AG04449 (cell line): ENCODE measurements around the gene ZMIZ1.
A peak's percentile ranks its signal among the peaks of the same experiment; 100 is the strongest.

Experiments
- CTCF ChIA-PET: fragments of 350-600 bp; formaldehyde crosslinking; extraction: SDS; loops from one replicate; lab custom pipeline; 2021; ENCODE audit warnings: antibody characterized with exemption; lab: Yijun Ruan, JAX
- POLR2A ChIA-PET: fragments of 400-600, 350-600 bp; formaldehyde crosslinking; extraction: SDS; loops from one replicate; lab custom pipeline; 2020; ENCODE audit warnings: antibody characterized with exemption, inconsistent platforms; lab: Yijun Ruan, JAX
- DNase-seq: peaks from one replicate; pipeline ENCODE4 v3.0.0-alpha.2; 2010; ENCODE audit warnings: low read depth, low spot score
- H3K4me3 ChIP-seq: 2 replicates; pipeline ENCODE4 v1.5.1; 2011; ENCODE audit warnings: low read depth, mild to moderate bottlenecking, control low read depth, low read length
- TF ChIP-seq, protein P1 (sequence below): IDR thresholded peaks from one replicate; pipeline ENCODE4 v1.5.1; 2011; ENCODE audit warnings: mild to moderate bottlenecking, moderate library complexity, low read length, control low read depth, inconsistent platforms; ENCODE audit not compliant: insufficient read depth; ENCODE audit errors: missing control alignments

Gene ZMIZ1

DNA sequence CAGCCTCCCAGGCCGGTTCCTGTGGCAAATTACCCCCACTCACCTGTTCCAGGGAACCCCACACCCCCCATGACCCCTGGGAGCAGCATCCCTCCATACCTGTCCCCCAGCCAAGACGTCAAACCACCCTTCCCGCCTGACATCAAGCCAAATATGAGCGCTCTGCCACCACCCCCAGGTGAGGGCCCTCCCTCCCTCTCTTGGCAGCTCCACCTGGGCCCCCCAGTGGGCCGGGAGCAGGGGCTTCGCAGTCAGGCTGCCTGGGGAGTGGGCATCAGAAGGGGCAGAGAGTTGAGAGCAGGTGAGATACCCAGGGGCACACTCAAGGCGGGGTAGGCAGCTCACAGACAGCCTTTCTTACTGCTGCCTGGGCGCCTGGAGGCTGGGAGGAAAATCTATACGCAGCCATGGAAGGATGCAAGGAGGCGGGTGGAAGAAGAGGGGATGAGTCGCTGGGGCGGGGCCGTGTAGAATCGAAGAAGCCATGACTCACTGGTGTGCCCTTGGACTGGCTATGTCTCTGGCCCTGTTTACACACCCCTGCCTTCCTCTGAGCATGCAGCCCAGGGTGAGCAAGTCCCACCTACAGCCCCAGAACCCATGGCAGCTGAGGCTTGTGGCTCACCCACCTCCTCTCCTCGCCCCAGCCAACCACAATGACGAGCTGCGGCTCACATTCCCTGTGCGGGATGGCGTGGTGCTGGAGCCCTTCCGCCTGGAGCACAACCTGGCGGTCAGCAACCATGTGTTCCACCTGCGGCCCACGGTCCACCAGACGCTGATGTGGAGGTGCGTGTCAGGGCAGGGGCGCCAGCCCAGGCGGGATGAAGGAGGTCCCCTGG, 229.9 kb downstream of the ZMIZ1 start:
- TF ChIP-seq, protein P1, sequence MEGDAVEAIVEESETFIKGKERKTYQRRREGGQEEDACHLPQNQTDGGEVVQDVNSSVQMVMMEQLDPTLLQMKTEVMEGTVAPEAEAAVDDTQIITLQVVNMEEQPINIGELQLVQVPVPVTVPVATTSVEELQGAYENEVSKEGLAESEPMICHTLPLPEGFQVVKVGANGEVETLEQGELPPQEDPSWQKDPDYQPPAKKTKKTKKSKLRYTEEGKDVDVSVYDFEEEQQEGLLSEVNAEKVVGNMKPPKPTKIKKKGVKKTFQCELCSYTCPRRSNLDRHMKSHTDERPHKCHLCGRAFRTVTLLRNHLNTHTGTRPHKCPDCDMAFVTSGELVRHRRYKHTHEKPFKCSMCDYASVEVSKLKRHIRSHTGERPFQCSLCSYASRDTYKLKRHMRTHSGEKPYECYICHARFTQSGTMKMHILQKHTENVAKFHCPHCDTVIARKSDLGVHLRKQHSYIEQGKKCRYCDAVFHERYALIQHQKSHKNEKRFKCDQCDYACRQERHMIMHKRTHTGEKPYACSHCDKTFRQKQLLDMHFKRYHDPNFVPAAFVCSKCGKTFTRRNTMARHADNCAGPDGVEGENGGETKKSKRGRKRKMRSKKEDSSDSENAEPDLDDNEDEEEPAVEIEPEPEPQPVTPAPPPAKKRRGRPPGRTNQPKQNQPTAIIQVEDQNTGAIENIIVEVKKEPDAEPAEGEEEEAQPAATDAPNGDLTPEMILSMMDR: no peak
- H3K4me3 ChIP-seq: no peak overlapping the region
- DNase-seq: peak; percentile 84
- CTCF ChIA-PET: interaction anchor here (1.0 kb wide), 1 partner anchor 22 kb away, joined by 3 read pairs; no protein-coding TSS in a partner anchor
- POLR2A ChIA-PET: interaction anchor here (0.8 to 1.3 kb wide), 3 partner anchors 11 to 56 kb away, joined by 3 read pairs; no protein-coding TSS in a partner anchor

DNA sequence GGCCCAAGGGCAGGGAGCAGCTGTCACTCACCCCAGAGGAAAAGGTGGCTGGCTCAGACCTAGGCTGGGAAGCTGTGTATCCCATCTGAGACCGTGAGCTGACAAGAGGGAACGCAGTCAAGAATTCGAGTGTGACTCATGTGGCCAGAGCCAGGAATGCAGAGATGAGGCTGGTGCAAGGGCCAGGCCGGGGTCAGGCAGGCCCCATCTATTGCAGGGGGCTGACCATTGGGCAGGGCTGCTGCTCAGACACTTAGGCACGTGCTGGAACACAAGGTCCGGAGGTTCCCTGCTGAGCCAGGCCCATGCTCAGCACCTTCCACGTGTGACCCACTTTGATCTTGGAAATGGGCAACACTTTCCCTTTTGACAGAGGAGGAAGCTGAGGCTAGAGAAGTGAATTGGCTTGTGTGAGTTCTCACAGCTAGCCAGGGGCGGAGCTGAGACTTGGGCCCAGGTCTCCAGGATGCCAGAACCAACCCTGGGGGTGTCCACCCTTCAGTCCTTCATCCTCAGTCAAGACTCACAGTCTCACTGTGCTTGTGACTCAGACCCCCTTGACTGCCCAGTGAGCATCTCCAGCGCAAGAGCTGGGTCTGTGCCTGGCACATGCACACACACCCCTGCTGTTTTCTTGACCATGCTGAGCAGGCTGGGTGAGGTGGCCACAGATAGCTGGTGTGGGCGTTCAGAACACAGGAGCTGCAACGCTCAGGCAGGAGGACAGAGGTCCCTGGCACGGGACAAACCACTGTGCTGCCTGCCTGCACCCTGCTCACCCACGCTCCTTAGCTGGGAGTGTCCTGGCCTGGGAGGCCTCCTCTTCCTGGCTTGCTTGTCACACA, 230.9 kb downstream of the ZMIZ1 start:
- TF ChIP-seq, protein P1: no peak
- H3K4me3 ChIP-seq: no peak overlapping the region
- ChIA-PET CTCF (interaction anchor here (0.9 to 1.5 kb wide), 4 partner anchors 17 to 48 kb away, joined by 3 to 7 read pairs (median 3); no protein-coding TSS in a partner anchor), POLR2A (interaction anchor here (0.7 to 1.3 kb wide), 6 partner anchors 12 to 133 kb away, joined by 3 to 5 read pairs (median 3); no protein-coding TSS in a partner anchor)
- no peak for DNase-seq

DNA sequence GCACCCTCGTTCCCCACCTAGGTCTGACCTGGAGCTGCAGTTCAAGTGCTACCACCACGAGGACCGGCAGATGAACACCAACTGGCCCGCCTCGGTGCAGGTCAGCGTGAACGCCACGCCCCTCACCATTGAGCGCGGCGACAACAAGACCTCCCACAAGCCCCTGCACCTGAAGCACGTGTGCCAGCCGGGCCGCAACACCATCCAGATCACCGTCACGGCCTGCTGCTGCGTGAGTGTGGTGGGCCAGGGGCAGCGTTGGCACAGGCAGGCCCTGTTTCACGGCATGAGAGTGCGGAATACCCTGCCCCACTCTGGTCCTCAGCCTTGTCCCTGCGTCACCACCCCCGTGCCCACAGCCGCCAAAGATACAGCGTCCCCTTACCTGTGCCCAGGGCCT, 231.9 kb downstream of the ZMIZ1 start:
- CTCF ChIA-PET: interaction anchor here (1.0 to 1.5 kb wide), 2 partner anchors 16 to 44 kb away, joined by 3 to 7 read pairs; no protein-coding TSS in a partner anchor
- DNase-seq: no peak
- POLR2A ChIA-PET: no interaction called here
- no peak overlapping the region for H3K4me3 ChIP-seq
- TF ChIP-seq, protein P1: no peak

DNA sequence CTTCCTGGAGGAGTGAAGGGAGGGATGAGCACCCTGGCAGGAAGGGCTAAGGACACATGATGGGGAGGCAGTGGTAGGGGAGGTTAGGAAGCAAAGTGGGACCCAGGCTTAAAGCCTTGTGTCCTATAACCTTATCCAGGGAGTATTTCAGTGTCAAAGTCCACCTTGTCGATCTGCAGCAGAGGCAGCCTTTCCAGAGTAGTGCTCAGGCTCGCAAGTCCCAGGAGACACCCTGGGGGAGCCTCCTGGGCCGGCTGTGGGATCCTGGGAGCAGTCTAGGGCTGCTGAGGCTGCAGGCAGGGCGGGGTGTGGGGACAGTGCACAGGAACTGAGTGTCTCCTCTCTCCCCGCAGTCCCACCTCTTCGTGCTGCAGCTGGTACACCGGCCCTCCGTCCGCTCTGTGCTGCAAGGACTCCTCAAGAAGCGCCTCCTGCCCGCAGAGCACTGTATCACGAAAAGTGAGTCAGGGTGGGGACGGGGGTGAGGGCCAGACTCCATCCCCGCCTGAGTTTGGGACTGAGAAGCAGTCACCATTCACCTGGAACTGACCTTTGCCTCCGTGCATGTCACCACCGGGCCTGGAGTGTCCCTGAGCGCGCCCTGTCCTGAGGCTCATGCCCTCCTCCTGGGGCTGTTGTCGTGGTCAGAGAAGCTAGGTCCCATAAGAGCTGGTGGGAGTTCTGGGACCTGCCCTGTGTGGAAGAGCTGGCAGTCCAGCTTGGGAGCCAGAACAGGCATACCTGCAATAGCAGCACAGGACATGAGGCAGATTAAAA, 233.2 kb downstream of the ZMIZ1 start:
- POLR2A ChIA-PET: no interaction called here
- no peak overlapping the region for H3K4me3 ChIP-seq
- CTCF ChIA-PET: interaction anchor here (0.7 to 3.2 kb wide), 2 partner anchors 14 to 47 kb away, joined by 3 to 13 read pairs; no protein-coding TSS in a partner anchor
- TF ChIP-seq, protein P1: no peak
- no peak for DNase-seq

DNA sequence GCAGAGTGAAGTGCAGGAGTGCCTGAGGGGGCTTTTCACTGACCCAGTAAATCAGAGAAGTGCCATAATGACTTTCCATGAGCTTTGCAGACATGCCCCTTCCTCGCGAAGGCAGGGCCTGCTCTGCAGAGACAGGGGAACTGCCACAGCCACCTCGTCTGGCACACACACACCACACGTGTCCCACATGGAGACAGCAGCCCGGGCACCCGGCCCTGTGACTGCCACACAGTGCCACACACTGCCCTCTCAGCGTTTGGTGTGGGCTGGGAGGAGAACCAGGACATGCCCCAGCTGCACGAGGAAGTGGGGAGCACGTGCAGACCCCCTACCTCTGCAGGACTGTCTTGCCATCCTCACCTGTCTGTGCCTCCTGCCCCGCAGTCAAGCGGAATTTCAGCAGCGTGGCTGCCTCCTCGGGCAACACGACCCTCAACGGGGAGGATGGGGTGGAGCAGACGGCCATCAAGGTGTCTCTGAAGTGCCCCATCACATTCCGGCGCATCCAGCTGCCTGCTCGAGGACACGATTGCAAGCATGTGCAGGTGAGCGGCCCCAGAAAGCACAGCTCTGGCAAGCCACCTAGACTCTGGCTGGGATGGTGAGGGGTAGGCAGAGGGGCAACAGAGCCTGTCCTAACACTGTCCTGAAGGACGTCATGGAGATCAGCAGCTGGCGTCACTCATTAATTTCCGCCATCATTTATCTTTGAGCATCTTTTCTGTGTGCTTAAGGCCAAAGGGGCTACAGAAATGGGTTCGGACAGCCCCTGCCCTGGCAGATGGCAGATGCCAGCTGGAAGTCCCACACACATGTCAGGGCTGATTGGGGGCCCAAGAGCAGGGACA, 235.1 kb downstream of the ZMIZ1 start:
- no peak for DNase-seq
- TF ChIP-seq, protein P1: no peak
- CTCF ChIA-PET: interaction anchor here (3.2 kb wide), 1 partner anchor 12 kb away, joined by 13 read pairs; no protein-coding TSS in a partner anchor
- POLR2A ChIA-PET: interaction anchor here (0.7 kb wide), 1 partner anchor 10 kb away, joined by 3 read pairs; no protein-coding TSS in a partner anchor
- H3K4me3 ChIP-seq: no peak overlapping the region
